H1 (cell line): ENCODE measurements around the gene HHAT. TPM values are rescaled to one million over a fixed set of nuclear protein-coding genes. Genes with fewer than 3 reads are reported as not detected.

Experiments
- CTCF ChIA-PET: fragments of 300-600 bp; sonication (Branson Sonifier 250); formaldehyde crosslinking; loops from one replicate; lab custom pipeline; 2021; ENCODE audit not compliant: partially characterized antibody; lab: Charles Lee
- POLR2A ChIA-PET: fragments of 300-600 bp; sonication (Branson Sonifier 250); formaldehyde crosslinking; loops from one replicate; lab custom pipeline; 2021; ENCODE audit warnings: inconsistent platforms; ENCODE audit not compliant: partially characterized antibody; lab: Charles Lee
- DNase-seq, 2 experiments: peaks; one replicate each; pipeline versions ENCODE4 v3.0.0 to v3.0.0-alpha.2; 2010 to 2022; ENCODE audit warnings: low spot score in 2 of 2, low read depth in 1 of 2, mixed read lengths in 1 of 2
- FAIRE-seq: peaks from 2 replicates; lab custom pipeline; 2011; peaks lifted over from hg19 to GRCh38; lab: Jason Lieb, UNC
- H2AFZ ChIP-seq: 2 replicates; pipeline ENCODE4 v1.8.1; 2012; ENCODE audit warnings: low read length, inconsistent platforms
- H2AK5ac ChIP-seq: 2 replicates; pipeline ENCODE4 v1.6.1; 2013; ENCODE audit warnings: low read depth, low read length
- H2BK120ac ChIP-seq: replicated peaks from 2 replicates; pipeline ENCODE3; 2013; ENCODE audit warnings: low read depth, low read length, inconsistent platforms
- H2BK12ac ChIP-seq: 2 replicates; pipeline ENCODE4 v1.6.1; 2013; ENCODE audit warnings: low read depth, low read length
- H2BK15ac ChIP-seq: 2 replicates; pipeline ENCODE4 v1.6.1; 2013; ENCODE audit warnings: low read length
- H2BK20ac ChIP-seq: 2 replicates; pipeline ENCODE4 v1.6.1; 2013; ENCODE audit warnings: low read length
- H2BK5ac ChIP-seq: 2 replicates; pipeline ENCODE4 v1.6.1; 2013; ENCODE audit warnings: low read depth, low read length
- H3K14ac ChIP-seq: 2 replicates; pipeline ENCODE4 v1.6.1; 2013; ENCODE audit warnings: inconsistent platforms; ENCODE audit not compliant: insufficient read length
- H3K18ac ChIP-seq: 2 replicates; pipeline ENCODE4 v1.6.1; 2013; ENCODE audit warnings: low read length; ENCODE audit errors: extremely low read depth
- H3K23ac ChIP-seq: 2 replicates; pipeline ENCODE4 v1.6.1; 2013; ENCODE audit warnings: inconsistent platforms; ENCODE audit not compliant: insufficient read length
- H3K23me2 ChIP-seq: 2 replicates; pipeline ENCODE4 v1.6.1; 2013; ENCODE audit warnings: low read depth, low read length
- H3K27ac ChIP-seq: 2 replicates; pipeline ENCODE4 v1.6.1; 2011; ENCODE audit warnings: low read depth, low read length, inconsistent platforms
- H3K27me3 ChIP-seq, 4 experiments: replicated peaks in 1 of 4; 1 replicate in 1 of 4; 2 replicates in 3 of 4; pipeline versions ENCODE4 v1.6.1 to v1.8.1; 2011 to 2013; ENCODE audit warnings: low read length in 3 of 4, mild to moderate bottlenecking in 3 of 4, inconsistent platforms in 2 of 4, mixed read lengths in 2 of 4, moderate library complexity in 1 of 4; ENCODE audit not compliant: control insufficient read depth in 3 of 4, insufficient read depth in 3 of 4; ENCODE audit errors: extremely low read depth in 1 of 4
- H3K36me3 ChIP-seq, 4 experiments: 2 replicates each; pipeline versions ENCODE4 v1.6.1 to v1.8.1; 2011 to 2013; ENCODE audit warnings: mild to moderate bottlenecking in 4 of 4, low read length in 3 of 4, moderate library complexity in 2 of 4, control low read depth in 1 of 4, inconsistent platforms in 1 of 4; ENCODE audit not compliant: insufficient read depth in 4 of 4, control insufficient read depth in 2 of 4
- H3K4ac ChIP-seq: replicated peaks from 2 replicates; pipeline ENCODE3; 2013; ENCODE audit warnings: low read length, low read depth, mixed read lengths, inconsistent platforms; ENCODE audit not compliant: insufficient read length
- H3K4me1 ChIP-seq, 4 experiments: replicated peaks in 1 of 4; 1 replicate in 1 of 4; 2 replicates in 3 of 4; pipeline versions ENCODE4 v1.6.1 to v1.8.1; 2011 to 2013; ENCODE audit warnings: low read length in 3 of 4, inconsistent platforms in 2 of 4, mixed read lengths in 1 of 4; ENCODE audit not compliant: insufficient read depth in 4 of 4, control insufficient read depth in 3 of 4
- H3K4me2 ChIP-seq, 2 experiments: 2 replicates each; pipeline versions ENCODE4 v1.6.1 to v1.8.1; 2011 to 2013; ENCODE audit warnings: low read depth in 2 of 2, low read length in 2 of 2, control low read depth in 1 of 2, inconsistent platforms in 1 of 2, mild to moderate bottlenecking in 1 of 2; ENCODE audit not compliant: insufficient read depth in 1 of 2
- H3K4me3 ChIP-seq, 4 experiments: fragments of 200-600, 300-600 bp in 1 of 4; sonication (generic), shearing (Covaris generic), sonication (Bioruptor Twin) in 1 of 4; 2 replicates each; pipeline versions ENCODE4 v1.5.1 to v1.8.1; 2011 to 2016; ENCODE audit warnings: low read length in 4 of 4, low read depth in 3 of 4, control low read depth in 2 of 4, inconsistent platforms in 2 of 4, mild to moderate bottlenecking in 2 of 4, mixed read lengths in 1 of 4, moderate library complexity in 1 of 4; ENCODE audit not compliant: insufficient read depth in 2 of 4; ENCODE audit errors: extremely low read depth in 1 of 4
- H3K56ac ChIP-seq: replicated peaks from 2 replicates; pipeline ENCODE3; 2013; ENCODE audit warnings: low read depth, mild to moderate bottlenecking, mixed read lengths, low read length, inconsistent platforms; ENCODE audit not compliant: insufficient read length
- H3K79me1 ChIP-seq: 2 replicates; pipeline ENCODE4 v1.6.1; 2013; ENCODE audit warnings: low read depth, low read length, control low read depth
- H3K79me2 ChIP-seq, 2 experiments: 2 replicates each; pipeline versions ENCODE4 v1.6.1 to v1.8.1; 2012 to 2013; ENCODE audit warnings: low read length in 2 of 2, mild to moderate bottlenecking in 2 of 2, inconsistent platforms in 1 of 2; ENCODE audit not compliant: insufficient read depth in 2 of 2, control insufficient read depth in 1 of 2
- H3K9ac ChIP-seq, 4 experiments: replicated peaks in 1 of 4; 1 replicate in 1 of 4; 2 replicates in 3 of 4; pipeline versions ENCODE4 v1.6.1 to v1.8.1; 2011 to 2013; ENCODE audit warnings: low read depth in 3 of 4, low read length in 3 of 4, control low read depth in 2 of 4, mild to moderate bottlenecking in 2 of 4, moderate library complexity in 2 of 4, inconsistent platforms in 1 of 4; ENCODE audit errors: extremely low read depth in 1 of 4
- H3K9me3 ChIP-seq, 2 experiments: 2 replicates each; pipeline versions ENCODE4 v1.6.1 to v1.8.1; 2012 to 2013; ENCODE audit warnings: mild to moderate bottlenecking in 2 of 2, moderate library complexity in 2 of 2, control low read depth in 1 of 2, inconsistent platforms in 1 of 2, low read depth in 1 of 2, low read length in 1 of 2, mixed read lengths in 1 of 2; ENCODE audit not compliant: insufficient read depth in 2 of 2
- H4K20me1 ChIP-seq, 2 experiments: replicated peaks in 1 of 2; 2 replicates each; pipeline versions ENCODE3 to v1.8.1; 2011 to 2013; ENCODE audit warnings: inconsistent platforms in 2 of 2, low read length in 2 of 2, mild to moderate bottlenecking in 1 of 2; ENCODE audit not compliant: insufficient read depth in 2 of 2, control insufficient read depth in 1 of 2
- H4K5ac ChIP-seq: 2 replicates; pipeline ENCODE4 v1.6.1; 2013; ENCODE audit warnings: low read length, low read depth, mixed read lengths, inconsistent platforms; ENCODE audit not compliant: insufficient read length
- H4K8ac ChIP-seq: 2 replicates; pipeline ENCODE4 v1.8.0; 2013; ENCODE audit warnings: mild to moderate bottlenecking, moderate library complexity, low read length, inconsistent platforms; ENCODE audit not compliant: insufficient read depth; ENCODE audit errors: extremely low read depth
- H4K91ac ChIP-seq: replicated peaks from 2 replicates; pipeline ENCODE3; 2013; ENCODE audit warnings: low read length, mixed read lengths, inconsistent platforms; ENCODE audit not compliant: insufficient read length
- BRCA1 ChIP-seq: IDR thresholded peaks from 2 replicates; pipeline ENCODE4 v1.6.1; 2012; ENCODE audit warnings: low read depth, low read length, improper control_type of control experiment
- CHD2 ChIP-seq: IDR thresholded peaks from 2 replicates; pipeline ENCODE4 v1.6.1; 2012; ENCODE audit warnings: low read length, improper control_type of control experiment
- CTBP2 ChIP-seq: IDR thresholded peaks from 2 replicates; pipeline ENCODE4 v1.7.0; 2011; ENCODE audit warnings: borderline replicate concordance, mild to moderate bottlenecking, moderate library complexity, mixed read lengths, low read length; ENCODE audit not compliant: insufficient read depth, insufficient read length
- E2F6 ChIP-seq: IDR thresholded peaks from 2 replicates; pipeline ENCODE4 v1.6.1; 2012; ENCODE audit warnings: inconsistent platforms
- EP300 ChIP-seq, 2 experiments: IDR thresholded peaks; 1 replicate in 1 of 2; 2 replicates in 1 of 2; pipeline ENCODE4 v1.6.1; 2011 to 2012; ENCODE audit warnings: low read depth in 2 of 2, low read length in 2 of 2, mild to moderate bottlenecking in 2 of 2, borderline replicate concordance in 1 of 2, inconsistent platforms in 1 of 2, moderate library complexity in 1 of 2
- JUND ChIP-seq: IDR thresholded peaks from 2 replicates; pipeline ENCODE4 v1.6.1; 2011; ENCODE audit warnings: mild to moderate bottlenecking, improper control_type of control experiment, low read length
- MAFK ChIP-seq: IDR thresholded peaks from 2 replicates; pipeline ENCODE4 v1.6.1; 2012; ENCODE audit warnings: low read depth, mild to moderate bottlenecking, improper control_type of control experiment, low read length
- NRF1 ChIP-seq: IDR thresholded peaks from 2 replicates; pipeline ENCODE4 v1.6.1; 2011; ENCODE audit warnings: mild to moderate bottlenecking, low read depth, low read length, improper control_type of control experiment
- RAD21 ChIP-seq, 2 experiments: IDR thresholded peaks in 1 of 2; conservative IDR thresholded peaks in 1 of 2; 2 replicates each; pipeline ENCODE4 v1.6.1; 2011; ENCODE audit warnings: low read depth in 2 of 2, low read length in 2 of 2, improper control_type of control experiment in 1 of 2, inconsistent platforms in 1 of 2, mild to moderate bottlenecking in 1 of 2, moderate library complexity in 1 of 2
- RBBP5 ChIP-seq: IDR thresholded peaks from 2 replicates; pipeline ENCODE4 v1.7.1; 2012; ENCODE audit warnings: low read depth, mild to moderate bottlenecking, inconsistent platforms, low read length, moderate library complexity, borderline replicate concordance
- RXRA ChIP-seq: IDR thresholded peaks from 2 replicates; pipeline ENCODE4 v1.6.1; 2011; ENCODE audit warnings: low read depth, mild to moderate bottlenecking, low read length, moderate library complexity; ENCODE audit not compliant: insufficient read depth
- SIX5 ChIP-seq: IDR thresholded peaks from 2 replicates; pipeline ENCODE4 v1.6.1; 2011; ENCODE audit warnings: mild to moderate bottlenecking, low read depth, low read length
- SRF ChIP-seq: IDR thresholded peaks from 2 replicates; pipeline ENCODE4 v1.6.1; 2011; ENCODE audit warnings: mild to moderate bottlenecking, low read depth, low read length, moderate library complexity
- SUZ12 ChIP-seq: fragments of 200-600 bp; sonication (generic); IDR thresholded peaks from 2 replicates; pipeline ENCODE4 v1.6.1; 2012; ENCODE audit warnings: mild to moderate bottlenecking, inconsistent platforms, low read length, moderate library complexity, mixed read lengths
- WGBS, 2 experiments: shearing (Covaris generic) in 1 of 2; methylation state at CpG; one replicate each; pipeline versions ENCODE4 v1.1.6 to v1.1.7; 2013 to 2015; ENCODE audit warnings: low lambda C conversion rate in 2 of 2, mixed read lengths in 2 of 2, inconsistent platforms in 1 of 2, low coverage in 1 of 2, missing lambda C conversion rate in 1 of 2; ENCODE audit not compliant: insufficient replicate concordance in 2 of 2, insufficient coverage in 1 of 2, insufficient read length in 1 of 2; ENCODE audit errors: extremely low coverage in 1 of 2, missing lambda C conversion rate in 1 of 2; 5-methylcytosine and 5-hydroxymethylcytosine counted together
- polyA plus RNA-seq, 7 experiments: library from polyadenylated mRNA; depleted of rRNA in 3 of 7; stranded (reverse) in 5 of 7; unstranded in 2 of 7; fragments of >200 nt in 5 of 7; fragments of 200-250 nt in 2 of 7; gene quantifications; 1 replicate in 5 of 7; 2 replicates in 1 of 7; 4 replicates in 1 of 7; pipeline versions ENCODE4 v1.2.1 to v1.2.3, GENCODE V29; 2011 to 2013; ENCODE audit warnings: missing spikeins in 2 of 7, mixed read lengths in 2 of 7
- total RNA-seq: library from RNA; stranded (reverse); fragmentation: NEBNext Ultra II Directional; extraction: Animal tissue kit (Norgen Biotek cat#: 25700); gene quantifications from 2 replicates; pipeline ENCODE4 v1.2.1, GENCODE V29; 2021

HHAT gene
- total and polyA plus RNA-seq, 2 of the 8 experiments (the other 6 are each of a cell fraction or from before 2014, with no cell fraction given): 0.15 to 0.51 TPM

DNA sequence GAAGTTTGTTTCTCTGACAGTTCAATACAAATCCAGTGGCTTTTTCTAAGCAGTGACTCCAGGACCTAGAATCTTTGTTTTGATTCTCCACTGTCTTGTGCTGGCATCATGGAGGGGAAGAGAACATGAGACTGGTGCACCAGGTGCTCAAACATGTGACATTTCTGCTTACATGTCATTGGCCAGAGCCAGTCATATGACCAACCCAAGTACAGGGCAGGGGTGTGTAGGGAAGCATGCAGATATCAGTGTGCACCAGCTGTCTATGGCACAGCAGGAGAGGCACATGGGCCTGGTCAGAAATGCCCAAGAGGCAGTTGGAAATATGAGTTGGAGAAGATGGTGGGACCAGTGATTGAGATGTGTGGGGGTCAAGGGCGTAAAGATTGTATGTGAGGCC, 297.0 kb downstream of the HHAT start:
- Histone ChIP-seq H3K4me3 (no peak overlapping the region), H3K27ac (no peak overlapping the region), H2BK5ac (no peak overlapping the region), H4K8ac (no peak overlapping the region), H4K5ac (no peak overlapping the region), H3K23ac (no peak overlapping the region), H4K20me1 (no peaks in the 10 kb centered on the region), H3K4me2 (no peak overlapping the region), H2BK20ac (no peak overlapping the region), H2BK120ac (no peak overlapping the region), H3K23me2 (no peaks in the 10 kb centered on the region), H3K9ac (no peak overlapping the region), H3K9me3 (no peaks in the 10 kb centered on the region), H2AFZ (no peak overlapping the region), H3K79me1 (no peaks in the 10 kb centered on the region), H3K4ac (no peak overlapping the region), H3K36me3 (no peaks in the 10 kb centered on the region), H2BK15ac (no peak overlapping the region), H3K56ac (no peak overlapping the region), H2AK5ac (no peak overlapping the region), H2BK12ac (no peak overlapping the region), H3K14ac (no peak overlapping the region), H4K91ac (no peak overlapping the region), H3K4me1 (no peaks in the 10 kb centered on the region), H3K18ac (no peak overlapping the region), H3K79me2 (no peaks in the 10 kb centered on the region), H3K27me3 (no peaks in the 10 kb centered on the region)
- FAIRE-seq (no peak), DNase-seq (no peak)
- WGBS, 2 experiments: 100% methylated on average over 1 of the region's 1 CpG; no CpG with 5 or more reads in 1 of the 2 experiments
- ChIA-PET POLR2A (interaction anchor here (1.1 kb wide), 1 partner anchor 9 kb away, joined by 3 read pairs; no protein-coding TSS in a partner anchor), CTCF (no interaction called here)
- TF ChIP-seq SRF (no peak), MAFK (no peak), E2F6 (no peak), BRCA1 (no peak), CHD2 (no peak), RBBP5 (no peak), EP300 (IDR thresholded peaks at IDR 0.05; ENCODE audit: borderline replicate concordance in 1 of 2, low read depth in 2 of 2, low read length in 2 of 2) (no peak), CTBP2 (no peak), RAD21 (IDR thresholded peaks at IDR 0.05 in 1 of 2, conservative IDR thresholded peaks at IDR 0.05 in 1 of 2; ENCODE audit: low read depth in 2 of 2, low read length in 2 of 2) (no peak), JUND (no peak), NRF1 (no peak), SIX5 (no peak), RXRA (no peak), SUZ12 (no peak)
